ENCODE measurements around the gene PSMC2.

The PSMC2 gene

DNA sequence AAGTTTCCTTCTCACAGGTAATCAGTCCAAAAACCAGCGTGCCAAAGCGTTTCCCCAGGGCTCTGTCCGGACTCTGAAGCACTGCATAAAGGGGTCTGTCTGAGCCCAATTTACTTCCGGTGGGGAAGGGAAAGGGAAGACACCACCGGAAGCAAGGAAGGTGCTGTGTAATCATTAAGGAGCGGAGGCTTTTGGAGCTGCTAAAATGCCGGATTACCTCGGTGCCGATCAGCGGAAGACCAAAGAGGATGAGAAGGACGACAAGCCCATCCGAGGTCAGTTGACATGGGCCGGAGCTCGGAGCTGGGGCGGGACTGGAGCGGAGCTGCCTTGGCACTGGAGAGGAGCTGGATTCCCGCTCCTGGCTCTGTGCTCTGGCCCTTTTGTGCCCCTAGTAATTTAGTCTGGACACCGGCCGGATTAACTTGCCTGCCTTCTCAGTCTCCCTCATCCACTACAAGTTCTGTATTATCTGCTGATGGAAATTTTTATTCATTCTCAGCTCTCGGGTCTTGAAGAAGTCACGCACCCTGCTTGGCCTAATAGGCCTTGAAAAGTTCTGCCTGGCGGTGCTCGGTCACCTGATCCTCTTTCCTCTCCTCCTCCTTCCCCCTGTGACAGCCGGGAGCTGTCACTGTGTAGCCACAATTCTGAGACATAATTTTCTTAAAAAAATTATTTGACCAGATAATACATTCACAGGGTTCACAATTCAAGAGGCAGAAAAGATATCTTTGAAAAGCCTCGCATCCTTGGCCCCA lies at the start of gene PSMC2:
TSS of gene PSMC2 (plus strand) at position 137 of the 761 bp plus-strand sequence. CDS start at position 206, 69 bp downstream.
- TF ChIP-seq, protein P1, sequence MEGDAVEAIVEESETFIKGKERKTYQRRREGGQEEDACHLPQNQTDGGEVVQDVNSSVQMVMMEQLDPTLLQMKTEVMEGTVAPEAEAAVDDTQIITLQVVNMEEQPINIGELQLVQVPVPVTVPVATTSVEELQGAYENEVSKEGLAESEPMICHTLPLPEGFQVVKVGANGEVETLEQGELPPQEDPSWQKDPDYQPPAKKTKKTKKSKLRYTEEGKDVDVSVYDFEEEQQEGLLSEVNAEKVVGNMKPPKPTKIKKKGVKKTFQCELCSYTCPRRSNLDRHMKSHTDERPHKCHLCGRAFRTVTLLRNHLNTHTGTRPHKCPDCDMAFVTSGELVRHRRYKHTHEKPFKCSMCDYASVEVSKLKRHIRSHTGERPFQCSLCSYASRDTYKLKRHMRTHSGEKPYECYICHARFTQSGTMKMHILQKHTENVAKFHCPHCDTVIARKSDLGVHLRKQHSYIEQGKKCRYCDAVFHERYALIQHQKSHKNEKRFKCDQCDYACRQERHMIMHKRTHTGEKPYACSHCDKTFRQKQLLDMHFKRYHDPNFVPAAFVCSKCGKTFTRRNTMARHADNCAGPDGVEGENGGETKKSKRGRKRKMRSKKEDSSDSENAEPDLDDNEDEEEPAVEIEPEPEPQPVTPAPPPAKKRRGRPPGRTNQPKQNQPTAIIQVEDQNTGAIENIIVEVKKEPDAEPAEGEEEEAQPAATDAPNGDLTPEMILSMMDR (conservative IDR thresholded peaks at IDR 0.05), result no peak
- TF ChIP-seq ZFX (IDR thresholded peaks at IDR 0.05), result peak; percentile 98
- peak within 1 kb of the TSS; percentile 94 for H3K27ac ChIP-seq

- TF ChIP-seq, protein P1 (conservative IDR thresholded peaks at IDR 0.05), result no peak
- TF ChIP-seq ZFX (IDR thresholded peaks at IDR 0.05), result 0 out of 2 replicates have a peak, but pooled peaks have one; percentile 42
- peak overlapping the region; percentile 99 for H3K27ac ChIP-seq
Measured at GRCh38 chr7:103297837-103298179, 49.6 kb upstream of the PSMC2 start.

- TF ChIP-seq, protein P1 (conservative IDR thresholded peaks at IDR 0.05), result no peak
- no peak overlapping the region for H3K27ac ChIP-seq
Measured at GRCh38 chr7:103299660-103300059, 47.8 kb upstream of the PSMC2 start.

GRCh38 chr7:103301441-103301840 lies 46.0 kb upstream of the PSMC2 start:
- H3K27ac ChIP-seq, result no peak overlapping the region
- TF ChIP-seq, protein P1 (conservative IDR thresholded peaks at IDR 0.05), result no peak
- no peak for TF ChIP-seq ZFX (IDR thresholded peaks at IDR 0.05)

GRCh38 chr7:103307503-103308231 lies 39.8 kb upstream of the PSMC2 start:
- peak overlapping the region; percentile 21 for H3K27ac ChIP-seq
- TF ChIP-seq, protein P1 (conservative IDR thresholded peaks at IDR 0.05), result no peak
- no peak for TF ChIP-seq ZFX (IDR thresholded peaks at IDR 0.05)

GRCh38 chr7:103314852-103315251 lies 32.6 kb upstream of the PSMC2 start:
- TF ChIP-seq, protein P1 (conservative IDR thresholded peaks at IDR 0.05), result no peak
- no peak for TF ChIP-seq ZFX (IDR thresholded peaks at IDR 0.05)
- no peak overlapping the region for H3K27ac ChIP-seq

DNA sequence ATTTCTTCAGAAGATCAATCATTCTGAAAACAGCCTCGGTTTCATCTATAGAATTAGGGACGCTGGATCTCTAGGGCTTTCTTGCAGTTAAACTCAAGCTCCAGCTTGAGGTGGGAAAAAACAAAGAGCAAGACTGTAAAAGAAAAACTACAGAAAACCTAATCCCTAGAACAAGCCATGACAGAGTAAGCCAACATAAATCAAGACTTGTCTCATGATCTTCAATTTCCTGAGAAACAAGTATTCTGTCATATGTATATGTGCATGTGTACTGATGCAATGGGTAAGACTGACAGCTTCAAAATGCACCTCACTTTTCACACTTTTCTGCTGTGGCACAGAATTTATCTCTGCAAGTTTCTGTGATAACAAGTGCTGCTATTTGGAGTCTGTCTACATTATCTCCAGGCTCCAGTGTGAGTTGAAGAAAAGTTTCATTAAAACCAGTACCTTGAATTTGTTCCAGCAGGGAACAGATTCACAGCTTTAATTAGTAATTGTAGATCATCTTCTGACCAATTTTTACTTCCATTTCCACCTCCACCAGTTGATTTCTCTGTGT lies 31.0 kb upstream of the PSMC2 start:
- H3K27ac ChIP-seq, result no peak overlapping the region
- no peak for TF ChIP-seq ZFX (IDR thresholded peaks at IDR 0.05)
- TF ChIP-seq, protein P1 (conservative IDR thresholded peaks at IDR 0.05), result no peak
